LNCaP clone FGC (cell line): Measurements from ENCODE around the gene ANKFN1.
A peak's percentile ranks its signal among the peaks of the same experiment; 100 is the strongest.

Experiments used
- DNase-seq: peaks from one replicate; pipeline ENCODE4 v3.0.0-alpha.2; 2011; ENCODE audit warnings: low read depth
- H3K4me3 ChIP-seq: 2 replicates; pipeline ENCODE4 v1.5.1; 2011; ENCODE audit warnings: mild to moderate bottlenecking, low read depth, low read length, control low read depth
- CTCF ChIP-seq: IDR thresholded peaks from 2 replicates; pipeline ENCODE4 v1.5.1; 2012; ENCODE audit warnings: mild to moderate bottlenecking; ENCODE audit not compliant: control insufficient read depth, insufficient read depth; ENCODE audit errors: extremely low read depth

The ANKFN1 gene

DNA sequence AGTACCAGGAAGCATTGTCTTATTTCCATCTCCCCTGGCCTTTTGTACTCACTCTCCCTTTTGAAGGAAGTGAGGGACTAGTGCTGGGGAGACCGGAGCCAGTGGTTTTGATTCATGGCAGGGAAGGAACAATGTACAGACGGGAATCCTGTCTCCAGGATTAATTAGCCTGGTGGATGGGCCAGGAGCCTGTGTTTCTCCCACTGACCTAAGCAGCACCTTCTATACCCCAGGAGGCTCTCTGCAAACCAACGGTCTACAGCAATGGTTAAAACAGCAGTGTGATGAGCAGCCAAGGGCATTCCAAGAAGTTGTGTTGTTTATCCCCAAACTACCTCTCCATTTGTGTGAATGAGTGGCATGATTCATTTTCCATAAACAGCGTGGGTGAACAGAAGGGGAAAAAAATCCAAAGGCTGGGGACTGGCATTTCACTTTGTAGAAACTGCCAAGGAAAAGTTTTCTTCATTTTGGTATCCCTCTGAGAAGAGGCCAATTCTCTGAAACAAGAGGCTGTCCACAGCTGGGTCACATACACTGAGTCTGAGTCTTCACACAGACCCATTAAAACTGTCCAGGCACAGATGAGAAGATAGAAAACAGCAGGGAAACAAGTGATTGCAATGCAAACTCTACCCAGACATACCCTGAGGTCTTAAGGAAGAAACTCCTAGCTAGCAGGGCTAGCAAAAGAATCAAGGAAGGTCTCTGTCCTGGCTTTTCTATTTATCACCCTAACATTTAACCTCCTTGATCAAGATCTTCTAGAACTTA, 18.1 kb downstream of the ANKFN1 start:
- H3K4me3 ChIP-seq: no peak overlapping the region
- no peak for DNase-seq
- no peak for TF ChIP-seq CTCF

GRCh38 chr17:56172517-56172982, 19.3 kb downstream of the ANKFN1 start:
- TF ChIP-seq CTCF: no peak
- H3K4me3 ChIP-seq: no peak overlapping the region
- DNase-seq: peak; percentile 91

- no peak for TF ChIP-seq CTCF
- no peak for DNase-seq
- no peak overlapping the region for H3K4me3 ChIP-seq
Measured at GRCh38 chr17:56173026-56173425, 19.8 kb downstream of the ANKFN1 start.

GRCh38 chr17:56173958-56174835, 20.9 kb downstream of the ANKFN1 start:
- DNase-seq: no peak
- no peak for TF ChIP-seq CTCF
- H3K4me3 ChIP-seq: no peak overlapping the region

DNA sequence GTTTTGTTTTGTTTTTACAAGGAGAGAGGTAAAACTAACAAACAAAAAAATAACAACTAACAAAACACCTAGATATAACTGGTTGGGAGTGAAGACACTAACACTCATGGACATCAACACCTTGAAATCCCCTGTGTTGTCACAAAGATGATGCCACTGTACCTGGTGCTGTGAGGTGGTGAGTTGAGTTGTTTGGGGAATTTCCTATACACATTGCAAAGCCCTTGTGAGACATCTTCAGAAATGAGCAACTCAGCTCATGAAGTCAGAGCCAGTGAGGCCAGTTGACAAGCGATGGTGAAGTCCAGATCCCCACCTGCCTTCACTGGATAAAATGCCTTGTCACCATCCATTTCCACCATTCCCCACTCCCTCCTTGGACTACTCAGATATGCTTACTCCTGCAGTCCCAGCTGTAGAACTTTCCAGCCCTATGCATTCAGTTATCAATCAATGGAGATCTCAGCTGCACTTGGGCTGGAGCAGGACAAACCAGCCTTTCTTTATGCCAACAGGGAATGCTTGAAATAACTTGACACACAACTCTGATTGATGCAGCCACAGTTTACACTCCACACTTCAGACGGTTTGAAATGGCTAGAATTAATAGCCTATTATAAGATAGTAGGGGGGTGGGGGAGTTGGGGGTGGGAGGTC, 22.2 kb downstream of the ANKFN1 start:
- no peak for TF ChIP-seq CTCF
- DNase-seq: no peak
- no peak overlapping the region for H3K4me3 ChIP-seq

GRCh38 chr17:56176091-56176490, 22.8 kb downstream of the ANKFN1 start:
- TF ChIP-seq CTCF: no peak
- no peak for DNase-seq
- H3K4me3 ChIP-seq: no peak overlapping the region
